ENCODE results near the gene SERTM2.
A peak's percentile ranks its signal among the peaks of the same experiment; 100 is the strongest.
"Not testable (repeated sequence)": the region's sequence is repeated elsewhere in the genome, so short reads cannot be mapped to it uniquely, and the experiment has no call there.

SERTM2 gene

GRCh38 chrX:111549235-111549634 lies 37.8 kb downstream of the SERTM2 start:
- H3K27ac ChIP-seq (ENCODE audit: insufficient read depth, low read depth, low read length, poor library complexity, severe bottlenecking); H3K9me3 ChIP-seq (ENCODE audit: control insufficient read depth, low read length); H3K27me3 ChIP-seq (ENCODE audit: control insufficient read depth, insufficient read depth, low read length, poor library complexity, severe bottlenecking); H3K36me3 ChIP-seq (ENCODE audit: control insufficient read depth, insufficient read depth, low read length); H3K4me1 ChIP-seq (ENCODE audit: control insufficient read depth, insufficient read depth, low read length); H3K4me3 ChIP-seq (ENCODE audit: insufficient read depth, low read depth, low read length): not testable (repeated sequence)
- 38 to 56% methylated on average over 5 to 6 of the region's 6 CpGs for WGBS, 2 experiments

- 0% methylated on average over 1 of the region's 2 CpGs for WGBS, 2 experiments
- Histone ChIP-seq H3K9me3 (ENCODE audit: control insufficient read depth, low read length) (no peaks in the 10 kb centered on the region), H3K36me3 (ENCODE audit: control insufficient read depth, insufficient read depth, low read length) (no peaks in the 10 kb centered on the region), H3K27ac (ENCODE audit: insufficient read depth, low read depth, low read length, poor library complexity, severe bottlenecking) (peak overlapping the region; percentile 73), H3K27me3 (ENCODE audit: control insufficient read depth, insufficient read depth, low read length, poor library complexity, severe bottlenecking) (no peaks in the 10 kb centered on the region), H3K4me1 (ENCODE audit: control insufficient read depth, insufficient read depth, low read length) (peaks cover 14% of the 10 kb centered on the region), H3K4me3 (ENCODE audit: insufficient read depth, low read depth, low read length) (no peak overlapping the region)
Measured at GRCh38 chrX:111555406-111555958, 44.0 kb downstream of the SERTM2 start.

- WGBS, 2 experiments: 90 to 92% methylated on average over 3 of the region's 3 CpGs
- no peak overlapping the region for H3K4me3 ChIP-seq (ENCODE audit: insufficient read depth, low read depth, low read length)
- H3K36me3 ChIP-seq (ENCODE audit: control insufficient read depth, insufficient read depth, low read length): no peaks in the 10 kb centered on the region
- H3K9me3 ChIP-seq (ENCODE audit: control insufficient read depth, low read length): no peaks in the 10 kb centered on the region
- no peaks in the 10 kb centered on the region for H3K27me3 ChIP-seq (ENCODE audit: control insufficient read depth, insufficient read depth, low read length, poor library complexity, severe bottlenecking)
- peaks cover 9% of the 10 kb centered on the region for H3K4me1 ChIP-seq (ENCODE audit: control insufficient read depth, insufficient read depth, low read length)
- H3K27ac ChIP-seq (ENCODE audit: insufficient read depth, low read depth, low read length, poor library complexity, severe bottlenecking): no peak overlapping the region
Measured at GRCh38 chrX:111560801-111561200, 49.4 kb downstream of the SERTM2 start.

GRCh38 chrX:111561851-111562250 lies 50.4 kb downstream of the SERTM2 start:
- Histone ChIP-seq H3K36me3 (ENCODE audit: control insufficient read depth, insufficient read depth, low read length) (no peaks in the 10 kb centered on the region), H3K4me3 (ENCODE audit: insufficient read depth, low read depth, low read length) (no peak overlapping the region), H3K27ac (ENCODE audit: insufficient read depth, low read depth, low read length, poor library complexity, severe bottlenecking) (no peak overlapping the region), H3K4me1 (ENCODE audit: control insufficient read depth, insufficient read depth, low read length) (no peaks in the 10 kb centered on the region), H3K27me3 (ENCODE audit: control insufficient read depth, insufficient read depth, low read length, poor library complexity, severe bottlenecking) (no peaks in the 10 kb centered on the region), H3K9me3 (ENCODE audit: control insufficient read depth, low read length) (no peaks in the 10 kb centered on the region)
- no CpG with 5 or more reads among the region's 1 CpG for WGBS, 2 experiments

- Histone ChIP-seq H3K27ac (ENCODE audit: insufficient read depth, low read depth, low read length, poor library complexity, severe bottlenecking) (no peak overlapping the region), H3K9me3 (ENCODE audit: control insufficient read depth, low read length) (no peaks in the 10 kb centered on the region), H3K4me3 (ENCODE audit: insufficient read depth, low read depth, low read length) (no peak overlapping the region), H3K27me3 (ENCODE audit: control insufficient read depth, insufficient read depth, low read length, poor library complexity, severe bottlenecking) (no peaks in the 10 kb centered on the region), H3K4me1 (ENCODE audit: control insufficient read depth, insufficient read depth, low read length) (no peaks in the 10 kb centered on the region), H3K36me3 (ENCODE audit: control insufficient read depth, insufficient read depth, low read length) (no peaks in the 10 kb centered on the region)
- WGBS, 2 experiments: 81 to 89% methylated on average over 6 of the region's 6 CpGs
Measured at GRCh38 chrX:111567542-111568255, 56.3 kb downstream of the SERTM2 start.

- H3K4me1 ChIP-seq (ENCODE audit: control insufficient read depth, insufficient read depth, low read length): no peaks in the 10 kb centered on the region
- no peaks in the 10 kb centered on the region for H3K9me3 ChIP-seq (ENCODE audit: control insufficient read depth, low read length)
- no peaks in the 10 kb centered on the region for H3K27me3 ChIP-seq (ENCODE audit: control insufficient read depth, insufficient read depth, low read length, poor library complexity, severe bottlenecking)
- 81 to 83% methylated on average over 4 of the region's 4 CpGs for WGBS, 2 experiments
- H3K36me3 ChIP-seq (ENCODE audit: control insufficient read depth, insufficient read depth, low read length): no peaks in the 10 kb centered on the region
- no peak overlapping the region for H3K4me3 ChIP-seq (ENCODE audit: insufficient read depth, low read depth, low read length)
- no peak overlapping the region for H3K27ac ChIP-seq (ENCODE audit: insufficient read depth, low read depth, low read length, poor library complexity, severe bottlenecking)
Measured at GRCh38 chrX:111568354-111568753, 56.9 kb downstream of the SERTM2 start.

- H3K27ac ChIP-seq (ENCODE audit: insufficient read depth, low read depth, low read length, poor library complexity, severe bottlenecking): no peak overlapping the region
- no peaks in the 10 kb centered on the region for H3K9me3 ChIP-seq (ENCODE audit: control insufficient read depth, low read length)
- H3K4me1 ChIP-seq (ENCODE audit: control insufficient read depth, insufficient read depth, low read length): no peaks in the 10 kb centered on the region
- H3K4me3 ChIP-seq (ENCODE audit: insufficient read depth, low read depth, low read length): no peak overlapping the region
- WGBS, 2 experiments: no CpG with 5 or more reads among the region's 1 CpG
- H3K36me3 ChIP-seq (ENCODE audit: control insufficient read depth, insufficient read depth, low read length): no peaks in the 10 kb centered on the region
- no peaks in the 10 kb centered on the region for H3K27me3 ChIP-seq (ENCODE audit: control insufficient read depth, insufficient read depth, low read length, poor library complexity, severe bottlenecking)
Measured at GRCh38 chrX:111568817-111569216, 57.4 kb downstream of the SERTM2 start.
